HepG2 (cell line): Measurements from ENCODE around the gene BFSP1.

ENCODE experiments used
- E2F1 ChIP-seq: sonication (generic); formaldehyde crosslinking; IDR thresholded peaks from 2 replicates; pipeline ENCODE4 v1.5.0; 2020; ENCODE audit warnings: missing genetic modification reagents
- EHMT2 ChIP-seq: fragments of 200-600 bp; sonication (generic); IDR thresholded peaks from 2 replicates; pipeline ENCODE4 v1.7.0; 2017; ENCODE audit warnings: antibody characterized with exemption, low read depth, low read length, borderline replicate concordance
- GATAD1 ChIP-seq: IDR thresholded peaks from 2 replicates; pipeline ENCODE4 v1.6.1; 2016; ENCODE audit warnings: missing genetic modification reagents, missing compliant biosample characterization
- HMGXB4 ChIP-seq, 2 experiments: sonication (generic) in 1 of 2; formaldehyde crosslinking in 1 of 2; IDR thresholded peaks; 2 replicates each; pipeline versions ENCODE4 v1.4.0 to v1.6.1; 2018 to 2020; ENCODE audit warnings: missing genetic modification reagents in 2 of 2, borderline replicate concordance in 1 of 2, low read depth in 1 of 2, mild to moderate bottlenecking in 1 of 2, missing biosample characterization in 1 of 2
- POLR2AphosphoS5 ChIP-seq: IDR thresholded peaks from 2 replicates; pipeline ENCODE4 v1.6.1; 2012; ENCODE audit warnings: low read depth, low read length
- REST ChIP-seq, 2 experiments: IDR thresholded peaks; 2 replicates each; pipeline ENCODE4 v1.6.1; 2011 to 2012; ENCODE audit warnings: low read length in 2 of 2, borderline replicate concordance in 1 of 2, low read depth in 1 of 2, mild to moderate bottlenecking in 1 of 2, moderate library complexity in 1 of 2
- RFXANK ChIP-seq: IDR thresholded peaks from 2 replicates; pipeline ENCODE4 v1.6.1; 2016
- TRIM24 ChIP-seq: sonication (generic); formaldehyde crosslinking; IDR thresholded peaks from 2 replicates; pipeline ENCODE4 v1.8.0; 2022; ENCODE audit warnings: mild to moderate bottlenecking, missing genetic modification reagents
- YY1 ChIP-seq: IDR thresholded peaks from 2 replicates; pipeline ENCODE4 v1.6.1; 2011; ENCODE audit warnings: low read length, low read depth, moderate library complexity, mild to moderate bottlenecking; ENCODE audit not compliant: insufficient read depth, insufficient replicate concordance
- ZMYM4 ChIP-seq: sonication (generic); formaldehyde crosslinking; IDR thresholded peaks from 2 replicates; pipeline ENCODE4 v1.8.1; 2023; ENCODE audit warnings: mild to moderate bottlenecking, missing genetic modification reagents
- ZNF597 ChIP-seq: sonication (generic); formaldehyde crosslinking; IDR thresholded peaks from 2 replicates; pipeline ENCODE4 v1.5.0; 2020; ENCODE audit warnings: missing genetic modification reagents

GRCh38 chr20:17460119-17460518 is 71.1 kb downstream of the BFSP1 start:
- no peak for TF ChIP-seq TRIM24 (CRISPR knock-in tag)
- TF ChIP-seq ZMYM4 (CRISPR knock-in tag) = no peak
- TF ChIP-seq REST (IDR thresholded peaks at IDR 0.05; ENCODE audit: borderline replicate concordance in 1 of 2, low read depth in 1 of 2, low read length in 2 of 2) = no peak
- TF ChIP-seq EHMT2 = no peak
- TF ChIP-seq YY1 = no peak
- TF ChIP-seq E2F1 (CRISPR knock-in tag) = no peak
- no peak for TF ChIP-seq GATAD1 (CRISPR knock-in tag)
- no peak for TF ChIP-seq RFXANK (CRISPR knock-in tag)
- no peak for TF ChIP-seq ZNF597 (CRISPR knock-in tag)
- no peak for TF ChIP-seq POLR2AphosphoS5
- no peak for TF ChIP-seq HMGXB4 (CRISPR knock-in tag; IDR thresholded peaks at IDR 0.05; ENCODE audit: borderline replicate concordance in 1 of 2, low read depth in 1 of 2)
